WTC11 (cell line): Measurements from ENCODE around the gene IER2. TPM values are rescaled to one million over a fixed set of nuclear protein-coding genes. Genes with fewer than 3 reads are reported as not detected.

Experiments
- CDX4 ChIP-seq: fragments of 250-450 bp; sonication (Bioruptor Pico); IDR thresholded peaks from 2 replicates; pipeline ENCODE4 v1.9.0; 2021; ENCODE audit warnings: moderate library complexity, mild to moderate bottlenecking, inconsistent platforms, borderline replicate concordance
- CREB1 ChIP-seq: sonication (generic); formaldehyde crosslinking; IDR thresholded peaks from 2 replicates; pipeline ENCODE4 v1.8.0; 2023; ENCODE audit warnings: mild to moderate bottlenecking, missing genetic modification reagents
- CREM ChIP-seq: sonication (generic); formaldehyde crosslinking; IDR thresholded peaks from 2 replicates; pipeline ENCODE4 v1.8.1; 2022; ENCODE audit warnings: mild to moderate bottlenecking, missing genetic modification reagents, moderate library complexity
- EMX1 ChIP-seq: fragments of 250-450 bp; sonication (Bioruptor Pico); IDR thresholded peaks from 2 replicates; pipeline ENCODE4 v1.8.0; 2021; ENCODE audit warnings: mild to moderate bottlenecking
- ESRRA ChIP-seq: sonication (generic); formaldehyde crosslinking; IDR thresholded peaks from 2 replicates; pipeline ENCODE4 v1.8.1; 2022; ENCODE audit warnings: mild to moderate bottlenecking, missing genetic modification reagents, borderline replicate concordance
- ETV6 ChIP-seq: sonication (generic); formaldehyde crosslinking; IDR thresholded peaks from 2 replicates; pipeline ENCODE4 v1.8.1; 2022; ENCODE audit warnings: mild to moderate bottlenecking, missing genetic modification reagents
- FOXJ3 ChIP-seq: sonication (generic); formaldehyde crosslinking; IDR thresholded peaks from 2 replicates; pipeline ENCODE4 v1.9.0; 2021; ENCODE audit warnings: missing genetic modification reagents, mild to moderate bottlenecking, borderline replicate concordance
- MXD4 ChIP-seq: fragments of 250-450 bp; sonication (Bioruptor Pico); IDR thresholded peaks from 2 replicates; pipeline ENCODE4 v1.8.0; 2021; ENCODE audit warnings: mild to moderate bottlenecking, moderate library complexity, borderline replicate concordance
- NR1H2 ChIP-seq: sonication (generic); formaldehyde crosslinking; IDR thresholded peaks from 2 replicates; pipeline ENCODE4 v1.9.0; 2021; ENCODE audit warnings: mild to moderate bottlenecking, moderate library complexity, missing genetic modification reagents
- PREB ChIP-seq: sonication (generic); formaldehyde crosslinking; IDR thresholded peaks from 2 replicates; pipeline ENCODE4 v1.8.1; 2022; ENCODE audit warnings: mild to moderate bottlenecking, missing genetic modification reagents, moderate library complexity, borderline replicate concordance
- SP1 ChIP-seq: sonication (generic); formaldehyde crosslinking; conservative IDR thresholded peaks from 2 replicates; pipeline ENCODE4 v1.8.1; 2022; ENCODE audit warnings: missing genetic modification reagents
- ZNF396 ChIP-seq: fragments of 250-450 bp; sonication (Bioruptor Pico); IDR thresholded peaks from 2 replicates; pipeline ENCODE4 v1.8.0; 2021; ENCODE audit warnings: mild to moderate bottlenecking, moderate library complexity, borderline replicate concordance
- ZNF423 ChIP-seq: fragments of 250-450 bp; sonication (Bioruptor Pico); IDR thresholded peaks from 2 replicates; pipeline ENCODE4 v2.1.2; 2022; ENCODE audit warnings: mild to moderate bottlenecking, moderate library complexity
- ZNF425 ChIP-seq: fragments of 250-450 bp; sonication (Bioruptor Pico); conservative IDR thresholded peaks from 2 replicates; pipeline ENCODE4 v1.9.0; 2021; ENCODE audit warnings: mild to moderate bottlenecking
- ZNF512 ChIP-seq: sonication (generic); formaldehyde crosslinking; IDR thresholded peaks from 2 replicates; pipeline ENCODE4 v1.8.1; 2022; ENCODE audit warnings: missing genetic modification reagents, borderline replicate concordance
- ZSCAN18 ChIP-seq: fragments of 250-450 bp; sonication (Bioruptor Pico); IDR thresholded peaks from 2 replicates; pipeline ENCODE4 v2.1.2; 2022; ENCODE audit warnings: mild to moderate bottlenecking, moderate library complexity
- total RNA-seq: library from RNA; stranded (reverse); gene quantifications from 3 replicates; pipeline ENCODE4 v1.2.3, GENCODE V29; 2021
- TF ChIP-seq, protein P1 (sequence below): sonication (generic); formaldehyde crosslinking; IDR thresholded peaks from 2 replicates; pipeline ENCODE4 v1.8.0; 2022; ENCODE audit warnings: mild to moderate bottlenecking, missing genetic modification reagents
- TF ChIP-seq, protein P2 (sequence below): sonication (generic); formaldehyde crosslinking; IDR thresholded peaks from 2 replicates; pipeline ENCODE4 v1.8.0; 2023; ENCODE audit warnings: missing genetic modification reagents
- TF ChIP-seq, protein P3 (sequence below): sonication (generic); formaldehyde crosslinking; IDR thresholded peaks from 2 replicates; pipeline ENCODE4 v1.8.1; 2023; ENCODE audit warnings: mild to moderate bottlenecking, missing genetic modification reagents
- TF ChIP-seq, protein P4 (sequence below): fragments of 250-450 bp; sonication (Bioruptor Pico); IDR thresholded peaks from 2 replicates; pipeline ENCODE4 v1.9.0; 2021; ENCODE audit warnings: mild to moderate bottlenecking
- TF ChIP-seq, protein P5 (sequence below): fragments of 250-450 bp; sonication (Bioruptor Pico); IDR thresholded peaks from 2 replicates; pipeline ENCODE4 v1.8.0; 2021; ENCODE audit warnings: mild to moderate bottlenecking

Gene IER2
- total RNA-seq, 1 experiment from 2014 or later, result 138 TPM

DNA sequence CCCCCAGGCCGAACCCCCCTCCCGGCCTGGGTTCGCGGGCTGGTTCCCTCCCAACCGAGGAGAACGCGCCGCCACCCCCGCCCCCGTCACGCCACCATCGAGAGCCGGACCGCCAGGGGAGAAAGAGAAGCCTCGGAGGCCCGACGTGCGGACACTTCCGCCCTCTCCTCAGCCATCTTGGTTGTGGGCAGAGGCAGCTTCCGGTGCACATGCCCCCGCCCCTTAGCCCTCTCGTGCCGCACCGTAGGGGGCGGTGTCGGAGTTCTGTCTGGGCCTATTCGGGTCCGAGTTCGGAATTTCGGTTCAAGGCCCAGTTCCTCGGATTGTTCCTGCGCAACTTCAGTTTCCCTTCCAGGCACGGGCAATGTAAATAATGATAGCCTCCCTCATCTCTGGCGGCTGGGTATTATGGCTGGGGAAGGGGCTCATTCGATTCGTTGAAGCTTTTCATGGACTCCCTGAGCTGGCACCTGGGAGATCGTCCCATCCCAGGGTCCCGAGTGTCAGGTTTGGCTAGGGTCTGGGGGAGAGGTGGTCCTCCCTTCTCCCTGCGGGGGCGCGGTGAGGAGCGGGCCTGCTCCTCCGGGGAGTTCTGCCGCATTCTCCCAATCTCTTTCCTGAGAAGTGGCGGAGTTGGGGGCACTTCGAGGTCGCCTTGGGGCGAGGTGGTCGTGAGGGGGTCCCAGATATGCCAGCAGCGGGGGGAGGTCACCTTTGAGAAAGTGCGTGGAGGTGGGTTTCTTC is at the start of gene IER2, which contains the start of gene STX10 (continued):
- TF ChIP-seq, protein P1, sequence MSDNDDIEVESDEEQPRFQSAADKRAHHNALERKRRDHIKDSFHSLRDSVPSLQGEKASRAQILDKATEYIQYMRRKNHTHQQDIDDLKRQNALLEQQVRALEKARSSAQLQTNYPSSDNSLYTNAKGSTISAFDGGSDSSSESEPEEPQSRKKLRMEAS, result peak; percentile 73; the same call in 1 of the 2 replicates
- TF ChIP-seq CREB1 (CRISPR knock-in tag) (0 out of 2 replicates have a peak, but pooled peaks have one; percentile 12), SP1 (CRISPR knock-in tag) (peak; percentile 95), ZNF512 (CRISPR knock-in tag) (no peak), ETV6 (CRISPR knock-in tag) (peak; percentile 71), NR1H2 (CRISPR knock-in tag) (no peak), ZNF425 (CRISPR knock-in tag) (no peak), PREB (CRISPR knock-in tag) (no peak), CDX4 (CRISPR knock-in tag) (no peak), MXD4 (CRISPR knock-in tag) (no peak), FOXJ3 (CRISPR knock-in tag) (no peak), ZNF423 (CRISPR knock-in tag) (no peak), ESRRA (no peak), EMX1 (CRISPR knock-in tag) (0 out of 2 replicates have a peak, but pooled peaks have one; percentile 38), ZSCAN18 (CRISPR knock-in tag) (no peak), ZNF396 (CRISPR knock-in tag) (no peak), CREM (CRISPR knock-in tag) (0 out of 2 replicates have a peak, but pooled peaks have one; percentile 63)
- TF ChIP-seq, protein P2, sequence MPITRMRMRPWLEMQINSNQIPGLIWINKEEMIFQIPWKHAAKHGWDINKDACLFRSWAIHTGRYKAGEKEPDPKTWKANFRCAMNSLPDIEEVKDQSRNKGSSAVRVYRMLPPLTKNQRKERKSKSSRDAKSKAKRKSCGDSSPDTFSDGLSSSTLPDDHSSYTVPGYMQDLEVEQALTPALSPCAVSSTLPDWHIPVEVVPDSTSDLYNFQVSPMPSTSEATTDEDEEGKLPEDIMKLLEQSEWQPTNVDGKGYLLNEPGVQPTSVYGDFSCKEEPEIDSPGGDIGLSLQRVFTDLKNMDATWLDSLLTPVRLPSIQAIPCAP (CRISPR knock-in tag), result no peak
- TF ChIP-seq, protein P3, sequence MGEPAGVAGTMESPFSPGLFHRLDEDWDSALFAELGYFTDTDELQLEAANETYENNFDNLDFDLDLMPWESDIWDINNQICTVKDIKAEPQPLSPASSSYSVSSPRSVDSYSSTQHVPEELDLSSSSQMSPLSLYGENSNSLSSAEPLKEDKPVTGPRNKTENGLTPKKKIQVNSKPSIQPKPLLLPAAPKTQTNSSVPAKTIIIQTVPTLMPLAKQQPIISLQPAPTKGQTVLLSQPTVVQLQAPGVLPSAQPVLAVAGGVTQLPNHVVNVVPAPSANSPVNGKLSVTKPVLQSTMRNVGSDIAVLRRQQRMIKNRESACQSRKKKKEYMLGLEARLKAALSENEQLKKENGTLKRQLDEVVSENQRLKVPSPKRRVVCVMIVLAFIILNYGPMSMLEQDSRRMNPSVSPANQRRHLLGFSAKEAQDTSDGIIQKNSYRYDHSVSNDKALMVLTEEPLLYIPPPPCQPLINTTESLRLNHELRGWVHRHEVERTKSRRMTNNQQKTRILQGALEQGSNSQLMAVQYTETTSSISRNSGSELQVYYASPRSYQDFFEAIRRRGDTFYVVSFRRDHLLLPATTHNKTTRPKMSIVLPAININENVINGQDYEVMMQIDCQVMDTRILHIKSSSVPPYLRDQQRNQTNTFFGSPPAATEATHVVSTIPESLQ, result no peak
- TF ChIP-seq, protein P4, sequence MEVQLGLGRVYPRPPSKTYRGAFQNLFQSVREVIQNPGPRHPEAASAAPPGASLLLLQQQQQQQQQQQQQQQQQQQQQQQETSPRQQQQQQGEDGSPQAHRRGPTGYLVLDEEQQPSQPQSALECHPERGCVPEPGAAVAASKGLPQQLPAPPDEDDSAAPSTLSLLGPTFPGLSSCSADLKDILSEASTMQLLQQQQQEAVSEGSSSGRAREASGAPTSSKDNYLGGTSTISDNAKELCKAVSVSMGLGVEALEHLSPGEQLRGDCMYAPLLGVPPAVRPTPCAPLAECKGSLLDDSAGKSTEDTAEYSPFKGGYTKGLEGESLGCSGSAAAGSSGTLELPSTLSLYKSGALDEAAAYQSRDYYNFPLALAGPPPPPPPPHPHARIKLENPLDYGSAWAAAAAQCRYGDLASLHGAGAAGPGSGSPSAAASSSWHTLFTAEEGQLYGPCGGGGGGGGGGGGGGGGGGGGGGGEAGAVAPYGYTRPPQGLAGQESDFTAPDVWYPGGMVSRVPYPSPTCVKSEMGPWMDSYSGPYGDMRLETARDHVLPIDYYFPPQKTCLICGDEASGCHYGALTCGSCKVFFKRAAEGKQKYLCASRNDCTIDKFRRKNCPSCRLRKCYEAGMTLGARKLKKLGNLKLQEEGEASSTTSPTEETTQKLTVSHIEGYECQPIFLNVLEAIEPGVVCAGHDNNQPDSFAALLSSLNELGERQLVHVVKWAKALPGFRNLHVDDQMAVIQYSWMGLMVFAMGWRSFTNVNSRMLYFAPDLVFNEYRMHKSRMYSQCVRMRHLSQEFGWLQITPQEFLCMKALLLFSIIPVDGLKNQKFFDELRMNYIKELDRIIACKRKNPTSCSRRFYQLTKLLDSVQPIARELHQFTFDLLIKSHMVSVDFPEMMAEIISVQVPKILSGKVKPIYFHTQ (CRISPR knock-in tag), result no peak
- TF ChIP-seq, protein P5, sequence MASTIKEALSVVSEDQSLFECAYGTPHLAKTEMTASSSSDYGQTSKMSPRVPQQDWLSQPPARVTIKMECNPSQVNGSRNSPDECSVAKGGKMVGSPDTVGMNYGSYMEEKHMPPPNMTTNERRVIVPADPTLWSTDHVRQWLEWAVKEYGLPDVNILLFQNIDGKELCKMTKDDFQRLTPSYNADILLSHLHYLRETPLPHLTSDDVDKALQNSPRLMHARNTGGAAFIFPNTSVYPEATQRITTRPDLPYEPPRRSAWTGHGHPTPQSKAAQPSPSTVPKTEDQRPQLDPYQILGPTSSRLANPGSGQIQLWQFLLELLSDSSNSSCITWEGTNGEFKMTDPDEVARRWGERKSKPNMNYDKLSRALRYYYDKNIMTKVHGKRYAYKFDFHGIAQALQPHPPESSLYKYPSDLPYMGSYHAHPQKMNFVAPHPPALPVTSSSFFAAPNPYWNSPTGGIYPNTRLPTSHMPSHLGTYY, result no peak
